ENCODE measurements around the gene NDUFS4.

DNA sequence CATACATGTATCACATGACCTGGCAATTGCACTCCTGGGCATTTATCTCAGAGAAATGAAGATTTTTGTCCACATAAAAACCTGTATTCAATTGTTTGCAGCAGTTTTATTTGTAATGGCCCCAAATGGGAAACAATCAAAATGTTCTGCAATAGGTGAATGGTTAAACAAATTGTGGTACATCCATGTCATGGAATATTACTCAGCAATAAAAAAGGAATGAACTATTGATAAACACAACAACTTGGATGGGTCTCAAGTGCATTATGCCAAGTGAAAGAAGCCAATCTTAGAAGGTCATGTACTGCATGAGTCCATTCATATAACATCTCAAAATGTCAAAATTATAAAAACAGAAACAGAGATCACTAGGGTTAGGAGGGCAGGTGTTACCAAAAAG is 1.5 kb upstream of the NDUFS4 start:
- TF ChIP-seq, protein P1, sequence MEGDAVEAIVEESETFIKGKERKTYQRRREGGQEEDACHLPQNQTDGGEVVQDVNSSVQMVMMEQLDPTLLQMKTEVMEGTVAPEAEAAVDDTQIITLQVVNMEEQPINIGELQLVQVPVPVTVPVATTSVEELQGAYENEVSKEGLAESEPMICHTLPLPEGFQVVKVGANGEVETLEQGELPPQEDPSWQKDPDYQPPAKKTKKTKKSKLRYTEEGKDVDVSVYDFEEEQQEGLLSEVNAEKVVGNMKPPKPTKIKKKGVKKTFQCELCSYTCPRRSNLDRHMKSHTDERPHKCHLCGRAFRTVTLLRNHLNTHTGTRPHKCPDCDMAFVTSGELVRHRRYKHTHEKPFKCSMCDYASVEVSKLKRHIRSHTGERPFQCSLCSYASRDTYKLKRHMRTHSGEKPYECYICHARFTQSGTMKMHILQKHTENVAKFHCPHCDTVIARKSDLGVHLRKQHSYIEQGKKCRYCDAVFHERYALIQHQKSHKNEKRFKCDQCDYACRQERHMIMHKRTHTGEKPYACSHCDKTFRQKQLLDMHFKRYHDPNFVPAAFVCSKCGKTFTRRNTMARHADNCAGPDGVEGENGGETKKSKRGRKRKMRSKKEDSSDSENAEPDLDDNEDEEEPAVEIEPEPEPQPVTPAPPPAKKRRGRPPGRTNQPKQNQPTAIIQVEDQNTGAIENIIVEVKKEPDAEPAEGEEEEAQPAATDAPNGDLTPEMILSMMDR (IDR thresholded peaks at IDR 0.05): no peak
- TF ChIP-seq POLR2AphosphoS5 (IDR thresholded peaks at IDR 0.05) (no peak), POLR2A (IDR thresholded peaks at IDR 0.05) (no peak), EP300 (IDR thresholded peaks at IDR 0.05) (no peak)

Data from suprapubic skin (tissue), 4 donors.